Parathyroid adenoma (tissue), 2 donors: ENCODE data around the gene SMS.

Source experiments
- H2AFZ ChIP-seq: fragments of 300-600 bp; sonication (generic); one replicate; pipeline ENCODE4 v1.7.0; 2017; ENCODE audit warnings: antibody characterized with exemption, mild to moderate bottlenecking
- H3K27ac ChIP-seq: fragments of 300-600 bp; sonication (generic); one replicate; pipeline ENCODE4 v1.7.0; 2017
- H3K27me3 ChIP-seq: fragments of 300-600 bp; sonication (generic); one replicate; pipeline ENCODE4 v1.7.0; 2017; ENCODE audit warnings: low read length; ENCODE audit not compliant: control insufficient read depth, insufficient read depth
- H3K36me3 ChIP-seq: fragments of 300-600 bp; sonication (generic); one replicate; pipeline ENCODE4 v1.7.0; 2017; ENCODE audit warnings: low read length; ENCODE audit not compliant: control insufficient read depth, insufficient read depth
- H3K4me1 ChIP-seq: fragments of 300-600 bp; sonication (generic); one replicate; pipeline ENCODE4 v1.7.0; 2017; ENCODE audit warnings: control low read depth
- H3K4me2 ChIP-seq: fragments of 300-600 bp; sonication (generic); one replicate; pipeline ENCODE4 v1.7.0; 2017; ENCODE audit warnings: low read length
- H3K4me3 ChIP-seq: fragments of 300-600 bp; sonication (generic); one replicate; pipeline ENCODE4 v1.7.0; 2017; ENCODE audit warnings: low read depth, low read length
- H3K79me2 ChIP-seq: fragments of 300-600 bp; sonication (generic); one replicate; pipeline ENCODE4 v1.7.0; 2017; ENCODE audit warnings: control low read depth
- H3K9ac ChIP-seq: fragments of 300-600 bp; sonication (generic); one replicate; pipeline ENCODE4 v1.7.0; 2017; ENCODE audit warnings: mild to moderate bottlenecking
- H3K9me3 ChIP-seq: fragments of 300-600 bp; sonication (generic); one replicate; pipeline ENCODE4 v1.7.0; 2017; ENCODE audit warnings: low read length; ENCODE audit not compliant: control insufficient read depth
- TF ChIP-seq, protein P1 (sequence below): fragments of 300-600 bp; sonication (generic); IDR thresholded peaks from one replicate; pipeline ENCODE4 v1.7.0; 2017; ENCODE audit warnings: antibody characterized with exemption, mild to moderate bottlenecking
- donor health status: primary hyperparathyroidism.

Gene SMS

GRCh38 chrX:21972721-21973120, 32.2 kb downstream of the SMS start:
- no peak overlapping the region for H3K9ac ChIP-seq
- H3K27me3 ChIP-seq: no peaks in the 10 kb centered on the region
- H3K4me3 ChIP-seq: no peak overlapping the region
- H3K4me2 ChIP-seq: no peak overlapping the region
- H3K27ac ChIP-seq: no peak overlapping the region
- no peaks in the 10 kb centered on the region for H3K79me2 ChIP-seq
- H3K9me3 ChIP-seq: no peaks in the 10 kb centered on the region
- TF ChIP-seq, protein P1, sequence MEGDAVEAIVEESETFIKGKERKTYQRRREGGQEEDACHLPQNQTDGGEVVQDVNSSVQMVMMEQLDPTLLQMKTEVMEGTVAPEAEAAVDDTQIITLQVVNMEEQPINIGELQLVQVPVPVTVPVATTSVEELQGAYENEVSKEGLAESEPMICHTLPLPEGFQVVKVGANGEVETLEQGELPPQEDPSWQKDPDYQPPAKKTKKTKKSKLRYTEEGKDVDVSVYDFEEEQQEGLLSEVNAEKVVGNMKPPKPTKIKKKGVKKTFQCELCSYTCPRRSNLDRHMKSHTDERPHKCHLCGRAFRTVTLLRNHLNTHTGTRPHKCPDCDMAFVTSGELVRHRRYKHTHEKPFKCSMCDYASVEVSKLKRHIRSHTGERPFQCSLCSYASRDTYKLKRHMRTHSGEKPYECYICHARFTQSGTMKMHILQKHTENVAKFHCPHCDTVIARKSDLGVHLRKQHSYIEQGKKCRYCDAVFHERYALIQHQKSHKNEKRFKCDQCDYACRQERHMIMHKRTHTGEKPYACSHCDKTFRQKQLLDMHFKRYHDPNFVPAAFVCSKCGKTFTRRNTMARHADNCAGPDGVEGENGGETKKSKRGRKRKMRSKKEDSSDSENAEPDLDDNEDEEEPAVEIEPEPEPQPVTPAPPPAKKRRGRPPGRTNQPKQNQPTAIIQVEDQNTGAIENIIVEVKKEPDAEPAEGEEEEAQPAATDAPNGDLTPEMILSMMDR: no peak
- no peak overlapping the region for H2AFZ ChIP-seq
- no peaks in the 10 kb centered on the region for H3K36me3 ChIP-seq
- H3K4me1 ChIP-seq: no peaks in the 10 kb centered on the region

GRCh38 chrX:21973321-21974010, 33.0 kb downstream of the SMS start:
- TF ChIP-seq, protein P1: no peak
- Histone ChIP-seq H3K27me3 (no peaks in the 10 kb centered on the region), H2AFZ (no peak overlapping the region), H3K9me3 (no peaks in the 10 kb centered on the region), H3K4me1 (no peaks in the 10 kb centered on the region), H3K4me3 (no peak overlapping the region), H3K27ac (no peak overlapping the region), H3K4me2 (no peak overlapping the region), H3K9ac (no peak overlapping the region), H3K36me3 (no peaks in the 10 kb centered on the region), H3K79me2 (no peaks in the 10 kb centered on the region)

GRCh38 chrX:21974011-21974385, 33.5 kb downstream of the SMS start:
- H3K9me3 ChIP-seq: no peaks in the 10 kb centered on the region
- no peak overlapping the region for H3K4me2 ChIP-seq
- H3K9ac ChIP-seq: no peak overlapping the region
- no peak overlapping the region for H3K4me3 ChIP-seq
- H3K4me1 ChIP-seq: no peaks in the 10 kb centered on the region
- no peaks in the 10 kb centered on the region for H3K27me3 ChIP-seq
- H3K79me2 ChIP-seq: no peaks in the 10 kb centered on the region
- no peak overlapping the region for H2AFZ ChIP-seq
- no peak overlapping the region for H3K27ac ChIP-seq
- TF ChIP-seq, protein P1: no peak
- no peaks in the 10 kb centered on the region for H3K36me3 ChIP-seq

DNA sequence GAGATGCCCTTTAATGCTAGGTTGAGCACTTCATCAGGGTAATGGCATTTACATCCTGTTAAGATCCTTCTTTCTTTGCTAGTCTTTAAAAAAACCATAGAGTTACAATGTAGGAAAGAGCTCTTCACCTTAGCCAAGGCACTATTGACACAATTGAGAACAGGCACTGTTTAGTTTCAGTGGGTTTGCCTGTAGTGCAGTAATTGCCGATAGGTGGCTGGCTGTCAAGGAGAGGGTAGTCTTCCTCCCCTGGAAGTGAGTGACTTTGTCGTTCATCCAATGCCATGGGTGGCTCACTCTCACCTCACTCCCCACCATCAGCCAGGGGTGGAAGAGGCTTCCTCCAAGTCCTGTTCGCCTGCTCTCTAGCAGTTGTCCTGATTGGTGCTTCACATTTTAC, 34.7 kb downstream of the SMS start:
- Histone ChIP-seq H3K36me3 (no peaks in the 10 kb centered on the region), H2AFZ (no peak overlapping the region), H3K4me2 (no peak overlapping the region), H3K4me3 (no peak overlapping the region), H3K4me1 (no peaks in the 10 kb centered on the region), H3K9me3 (no peaks in the 10 kb centered on the region), H3K27me3 (no peaks in the 10 kb centered on the region), H3K79me2 (no peaks in the 10 kb centered on the region), H3K27ac (no peak overlapping the region), H3K9ac (no peak overlapping the region)
- TF ChIP-seq, protein P1: no peak

DNA sequence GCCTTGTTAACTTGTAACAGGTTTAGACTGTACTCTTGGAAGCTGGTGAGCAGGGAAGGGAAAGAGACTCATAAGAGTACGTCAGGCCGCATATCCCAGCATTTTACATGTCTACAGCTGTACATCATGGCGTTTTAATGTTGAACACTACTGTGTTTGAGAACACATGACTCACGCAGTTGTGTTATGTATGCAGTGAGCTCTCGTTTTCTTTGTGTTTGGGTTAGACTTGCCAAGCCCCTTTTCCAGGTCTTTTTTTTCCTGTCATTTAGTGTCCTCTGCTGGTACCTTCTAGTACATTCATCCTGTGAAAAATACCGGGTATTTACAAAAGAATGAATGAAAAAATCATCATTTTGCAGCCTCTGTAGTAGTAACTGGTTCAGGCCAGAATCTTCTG, 35.3 kb downstream of the SMS start:
- Histone ChIP-seq H3K27me3 (no peaks in the 10 kb centered on the region), H3K9me3 (no peaks in the 10 kb centered on the region), H3K4me1 (no peaks in the 10 kb centered on the region), H3K36me3 (no peaks in the 10 kb centered on the region), H3K4me2 (no peak overlapping the region), H3K79me2 (no peaks in the 10 kb centered on the region), H3K4me3 (no peak overlapping the region), H2AFZ (no peak overlapping the region), H3K27ac (no peak overlapping the region), H3K9ac (no peak overlapping the region)
- TF ChIP-seq, protein P1: no peak
